Measurements from ENCODE around the gene MOB3A. TPM values are rescaled to one million over a fixed set of nuclear protein-coding genes. Genes with fewer than 3 reads are reported as not detected.
A peak's percentile ranks its signal among the peaks of the same experiment; 100 is the strongest.

Gene MOB3A
- total and polyA plus RNA-seq, 2 of the 13 experiments (the other 11 are each of a cell fraction or from before 2014, with no cell fraction given), result 3.5 to 17.8 TPM

DNA sequence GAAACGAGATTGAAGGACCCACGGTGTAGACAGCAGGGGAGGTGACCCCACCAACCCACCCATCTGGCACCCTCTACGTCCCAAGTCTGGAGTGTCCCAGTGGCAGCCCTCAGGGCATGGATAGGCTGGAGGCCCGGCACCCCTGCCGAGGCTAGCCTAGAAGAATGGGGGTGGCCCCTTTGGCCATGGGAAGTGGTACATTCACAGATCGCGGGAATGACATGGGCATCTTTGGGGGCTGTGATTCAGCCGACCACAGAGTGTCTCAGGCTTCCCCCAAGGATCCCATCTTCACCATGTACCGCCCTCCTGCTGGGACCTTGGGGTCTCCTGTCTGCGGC is 33.8 kb downstream of the MOB3A start (continued):
- TF ChIP-seq, protein P1, sequence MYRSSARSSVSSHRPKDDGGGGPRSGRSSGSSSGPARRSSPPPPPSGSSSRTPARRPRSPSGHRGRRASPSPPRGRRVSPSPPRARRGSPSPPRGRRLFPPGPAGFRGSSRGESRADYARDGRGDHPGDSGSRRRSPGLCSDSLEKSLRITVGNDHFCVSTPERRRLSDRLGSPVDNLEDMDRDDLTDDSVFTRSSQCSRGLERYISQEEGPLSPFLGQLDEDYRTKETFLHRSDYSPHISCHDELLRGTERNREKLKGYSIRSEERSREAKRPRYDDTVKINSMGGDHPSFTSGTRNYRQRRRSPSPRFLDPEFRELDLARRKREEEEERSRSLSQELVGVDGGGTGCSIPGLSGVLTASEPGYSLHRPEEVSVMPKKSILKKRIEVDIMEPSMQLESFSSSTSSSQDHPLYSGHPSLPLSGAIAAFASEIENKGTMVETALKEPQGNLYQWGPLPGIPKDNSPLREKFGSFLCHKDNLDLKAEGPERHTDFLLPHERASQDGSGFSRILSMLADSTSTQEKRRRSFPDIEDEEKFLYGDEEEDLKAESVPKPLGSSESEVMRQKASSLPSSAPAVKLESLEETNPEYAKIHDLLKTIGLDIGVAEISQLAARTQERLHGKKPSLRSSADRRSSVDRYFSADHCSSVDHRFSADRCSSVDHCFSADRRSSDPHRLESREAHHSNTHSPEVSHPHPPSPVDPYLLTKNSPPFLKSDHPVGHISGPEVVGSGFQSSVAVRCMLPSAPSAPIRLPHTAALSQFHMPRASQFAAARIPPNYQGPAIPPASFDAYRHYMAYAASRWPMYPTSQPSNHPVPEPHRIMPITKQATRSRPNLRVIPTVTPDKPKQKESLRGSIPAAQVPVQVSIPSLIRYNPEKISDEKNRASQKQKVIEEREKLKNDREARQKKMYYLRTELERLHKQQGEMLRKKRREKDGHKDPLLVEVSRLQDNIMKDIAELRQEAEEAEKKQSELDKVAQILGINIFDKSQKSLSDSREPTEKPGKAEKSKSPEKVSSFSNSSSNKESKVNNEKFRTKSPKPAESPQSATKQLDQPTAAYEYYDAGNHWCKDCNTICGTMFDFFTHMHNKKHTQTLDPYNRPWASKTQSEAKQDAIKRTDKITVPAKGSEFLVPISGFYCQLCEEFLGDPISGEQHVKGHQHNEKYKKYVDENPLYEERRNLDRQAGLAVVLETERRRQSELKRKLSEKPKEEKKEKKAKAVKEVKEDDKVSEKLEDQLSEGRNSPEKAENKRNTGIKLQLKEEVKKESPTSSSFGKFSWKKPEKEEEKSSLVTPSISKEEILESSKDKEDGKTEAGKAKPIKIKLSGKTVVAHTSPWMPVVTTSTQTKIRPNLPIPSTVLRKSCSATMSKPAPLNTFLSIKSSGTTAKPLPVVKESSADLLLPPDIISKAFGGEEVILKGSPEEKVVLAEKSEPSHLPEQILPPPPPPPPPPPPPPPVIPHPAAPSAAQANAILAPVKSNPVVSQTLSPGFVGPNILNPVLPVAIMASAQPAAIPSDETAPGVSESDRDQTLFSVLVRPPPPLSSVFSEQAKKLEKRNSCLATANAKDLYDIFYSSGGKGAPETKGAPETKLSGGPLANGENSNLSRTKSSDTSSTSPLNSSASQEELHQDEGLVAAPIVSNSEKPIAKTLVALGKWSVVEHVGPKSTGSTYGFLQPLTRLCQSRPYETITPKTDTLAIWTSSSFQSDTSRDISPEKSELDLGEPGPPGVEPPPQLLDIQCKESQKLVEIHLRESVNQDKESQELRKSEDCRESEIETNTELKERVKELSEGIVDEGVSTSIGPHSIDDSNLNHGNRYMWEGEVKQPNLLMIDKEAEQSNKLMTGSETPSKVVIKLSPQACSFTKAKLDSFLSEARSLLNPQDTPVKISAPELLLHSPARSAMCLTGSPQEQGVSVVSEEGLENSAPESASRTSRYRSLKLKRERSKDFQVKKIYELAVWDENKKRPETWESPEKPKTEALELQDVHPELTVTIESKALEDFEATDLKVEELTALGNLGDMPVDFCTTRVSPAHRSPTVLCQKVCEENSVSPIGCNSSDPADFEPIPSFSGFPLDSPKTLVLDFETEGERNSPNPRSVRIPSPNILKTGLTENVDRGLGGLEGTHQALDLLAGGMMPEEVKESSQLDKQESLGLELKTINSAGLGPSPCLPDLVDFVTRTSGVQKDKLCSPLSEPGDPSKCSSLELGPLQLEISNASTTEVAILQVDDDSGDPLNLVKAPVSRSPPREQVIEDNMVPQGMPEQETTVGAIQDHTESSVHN (CRISPR knock-in tag; IDR thresholded peaks at IDR 0.05), result no peak
- TF ChIP-seq ZNF878 (CRISPR knock-in tag; IDR thresholded peaks at IDR 0.05), result no peak
- TF ChIP-seq ZNF605 (CRISPR knock-in tag; IDR thresholded peaks at IDR 0.05), result 0 out of 2 replicates have a peak, but pooled peaks have one; percentile 46
- no peak for TF ChIP-seq RAD21 (CRISPR knock-in tag; IDR thresholded peaks at IDR 0.05)
- TF ChIP-seq, protein P2, sequence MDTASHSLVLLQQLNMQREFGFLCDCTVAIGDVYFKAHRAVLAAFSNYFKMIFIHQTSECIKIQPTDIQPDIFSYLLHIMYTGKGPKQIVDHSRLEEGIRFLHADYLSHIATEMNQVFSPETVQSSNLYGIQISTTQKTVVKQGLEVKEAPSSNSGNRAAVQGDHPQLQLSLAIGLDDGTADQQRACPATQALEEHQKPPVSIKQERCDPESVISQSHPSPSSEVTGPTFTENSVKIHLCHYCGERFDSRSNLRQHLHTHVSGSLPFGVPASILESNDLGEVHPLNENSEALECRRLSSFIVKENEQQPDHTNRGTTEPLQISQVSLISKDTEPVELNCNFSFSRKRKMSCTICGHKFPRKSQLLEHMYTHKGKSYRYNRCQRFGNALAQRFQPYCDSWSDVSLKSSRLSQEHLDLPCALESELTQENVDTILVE (CRISPR knock-in tag; IDR thresholded peaks at IDR 0.05), result no peak
- TF ChIP-seq GATAD2A (CRISPR knock-in tag; IDR thresholded peaks at IDR 0.05), result 0 out of 2 replicates have a peak, but pooled peaks have one; percentile 4
- TF ChIP-seq KAT8 (CRISPR knock-in tag; IDR thresholded peaks at IDR 0.05), result no peak
- no peak for TF ChIP-seq KLF16 (CRISPR knock-in tag; IDR thresholded peaks at IDR 0.05)
- no peak for TF ChIP-seq ISX (CRISPR knock-in tag; conservative IDR thresholded peaks at IDR 0.05)
- no peak for TF ChIP-seq RBM39 (IDR thresholded peaks at IDR 0.05; ENCODE audit: low read depth, low read length, poor library complexity, severe bottlenecking)
- no peak for TF ChIP-seq MIXL1 (CRISPR knock-in tag; IDR thresholded peaks at IDR 0.05)
- no peak for TF ChIP-seq CBX5 (CRISPR knock-in tag; IDR thresholded peaks at IDR 0.05; ENCODE audit: borderline replicate concordance)
- TF ChIP-seq, protein P3, sequence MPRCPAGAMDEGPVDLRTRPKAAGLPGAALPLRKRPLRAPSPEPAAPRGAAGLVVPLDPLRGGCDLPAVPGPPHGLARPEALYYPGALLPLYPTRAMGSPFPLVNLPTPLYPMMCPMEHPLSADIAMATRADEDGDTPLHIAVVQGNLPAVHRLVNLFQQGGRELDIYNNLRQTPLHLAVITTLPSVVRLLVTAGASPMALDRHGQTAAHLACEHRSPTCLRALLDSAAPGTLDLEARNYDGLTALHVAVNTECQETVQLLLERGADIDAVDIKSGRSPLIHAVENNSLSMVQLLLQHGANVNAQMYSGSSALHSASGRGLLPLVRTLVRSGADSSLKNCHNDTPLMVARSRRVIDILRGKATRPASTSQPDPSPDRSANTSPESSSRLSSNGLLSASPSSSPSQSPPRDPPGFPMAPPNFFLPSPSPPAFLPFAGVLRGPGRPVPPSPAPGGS (CRISPR knock-in tag; IDR thresholded peaks at IDR 0.05), result no peak
- no peak for TF ChIP-seq GTF2F1 (IDR thresholded peaks at IDR 0.05; ENCODE audit: low read length)
- no peak for TF ChIP-seq SP140L (CRISPR knock-in tag; IDR thresholded peaks at IDR 0.05; ENCODE audit: borderline replicate concordance)
- TF ChIP-seq, protein P4, sequence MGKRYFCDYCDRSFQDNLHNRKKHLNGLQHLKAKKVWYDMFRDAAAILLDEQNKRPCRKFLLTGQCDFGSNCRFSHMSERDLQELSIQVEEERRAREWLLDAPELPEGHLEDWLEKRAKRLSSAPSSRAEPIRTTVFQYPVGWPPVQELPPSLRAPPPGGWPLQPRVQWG (CRISPR knock-in tag; IDR thresholded peaks at IDR 0.05; ENCODE audit: borderline replicate concordance, low read depth), result no peak
- no peak for TF ChIP-seq ZNF709 (CRISPR knock-in tag; IDR thresholded peaks at IDR 0.05)
- TF ChIP-seq PCBP1 (IDR thresholded peaks at IDR 0.05; ENCODE audit: borderline replicate concordance, low read depth, low read length), result no peak
- no peak; the same call in 1 of the 2 replicates for TF ChIP-seq CCDC6 (CRISPR knock-in tag; IDR thresholded peaks at IDR 0.05)
- TF ChIP-seq RFXANK (CRISPR knock-in tag; IDR thresholded peaks at IDR 0.05), result no peak

All from HepG2 (cell line).